ENCODE measurements around the gene RAP1GAP2.
"Not testable (repeated sequence)": the region's sequence is repeated elsewhere in the genome, so short reads cannot be mapped to it uniquely, and the experiment has no call there.

RAP1GAP2 gene

GRCh38 chr17:2876467-2876866 lies 80.2 kb downstream of the RAP1GAP2 start:
- TF ChIP-seq CTCF (conservative IDR thresholded peaks at IDR 0.05), result no peak
- no peak for TF ChIP-seq ZFX (IDR thresholded peaks at IDR 0.05)
- H3K27ac ChIP-seq, result no peak overlapping the region

- no peak overlapping the region for H3K27ac ChIP-seq
- TF ChIP-seq ZFX (IDR thresholded peaks at IDR 0.05), result no peak
- TF ChIP-seq CTCF (conservative IDR thresholded peaks at IDR 0.05), result no peak
Observed at GRCh38 chr17:2878751-2879254, 82.6 kb downstream of the RAP1GAP2 start.

- H3K27ac ChIP-seq, result no peak overlapping the region
- TF ChIP-seq ZFX (IDR thresholded peaks at IDR 0.05), result no peak
Observed at GRCh38 chr17:2880050-2880449, 83.8 kb downstream of the RAP1GAP2 start.

- H3K27ac ChIP-seq, result no peak overlapping the region
- no peak for TF ChIP-seq CTCF (conservative IDR thresholded peaks at IDR 0.05)
- TF ChIP-seq ZFX (IDR thresholded peaks at IDR 0.05), result no peak
Observed at GRCh38 chr17:2881295-2881694, 85.1 kb downstream of the RAP1GAP2 start.

- no peak overlapping the region for H3K27ac ChIP-seq
- no peak for TF ChIP-seq ZFX (IDR thresholded peaks at IDR 0.05)
- TF ChIP-seq CTCF (conservative IDR thresholded peaks at IDR 0.05), result no peak
Observed at GRCh38 chr17:2883544-2884213, 87.4 kb downstream of the RAP1GAP2 start.

- no peak for TF ChIP-seq ZFX (IDR thresholded peaks at IDR 0.05)
- TF ChIP-seq CTCF (conservative IDR thresholded peaks at IDR 0.05), result no peak
- H3K27ac ChIP-seq, result no peak overlapping the region
Observed at GRCh38 chr17:2885733-2886132, 89.5 kb downstream of the RAP1GAP2 start.

GRCh38 chr17:2888326-2888725 lies 92.1 kb downstream of the RAP1GAP2 start:
- no peak overlapping the region for H3K27ac ChIP-seq
- TF ChIP-seq ZFX (IDR thresholded peaks at IDR 0.05), result no peak
- TF ChIP-seq CTCF (conservative IDR thresholded peaks at IDR 0.05), result no peak

- no peak overlapping the region for H3K27ac ChIP-seq
- no peak for TF ChIP-seq ZFX (IDR thresholded peaks at IDR 0.05)
- TF ChIP-seq CTCF (conservative IDR thresholded peaks at IDR 0.05), result no peak
Observed at GRCh38 chr17:2889256-2889655, 93.0 kb downstream of the RAP1GAP2 start.

- H3K27ac ChIP-seq, result not testable (repeated sequence)
Observed at GRCh38 chr17:2890778-2891177, 94.5 kb downstream of the RAP1GAP2 start.

Data from C4-2B (cell line).